Neural progenitor cell (in vitro differentiated cells): Measurements from ENCODE around the gene SFXN5.

Experiments used
- EZH2 ChIP-seq: fragments of 200-600 bp; sonication (generic); IDR thresholded peaks from 2 replicates; pipeline ENCODE4 v1.6.1; 2017; ENCODE audit warnings: antibody characterized with exemption, mild to moderate bottlenecking, moderate library complexity
- EZH2phosphoT487 ChIP-seq: fragments of 200-600 bp; sonication (generic); IDR thresholded peaks from 2 replicates; pipeline ENCODE4 v1.6.1; 2017; ENCODE audit warnings: antibody characterized with exemption

- no peak for TF ChIP-seq EZH2phosphoT487
- TF ChIP-seq EZH2, result no peak
Observed at GRCh38 chr2:72999729-73000725, 71.5 kb downstream of the SFXN5 start.
